HG03045 (cell line): ENCODE data around the gene TRAIP.
"Not testable (repeated sequence)": the region's sequence is repeated elsewhere in the genome, so short reads cannot be mapped to it uniquely, and the experiment has no call there.

Experiments used
- ATAC-seq: cut with Tn5 transposase; IDR thresholded peaks from one replicate; pipeline ENCODE4 v1.9.1; 2021; ENCODE audit warnings: mild to moderate bottlenecking, moderate library complexity; ENCODE audit not compliant: unreplicated experiment

Gene TRAIP, protein sequence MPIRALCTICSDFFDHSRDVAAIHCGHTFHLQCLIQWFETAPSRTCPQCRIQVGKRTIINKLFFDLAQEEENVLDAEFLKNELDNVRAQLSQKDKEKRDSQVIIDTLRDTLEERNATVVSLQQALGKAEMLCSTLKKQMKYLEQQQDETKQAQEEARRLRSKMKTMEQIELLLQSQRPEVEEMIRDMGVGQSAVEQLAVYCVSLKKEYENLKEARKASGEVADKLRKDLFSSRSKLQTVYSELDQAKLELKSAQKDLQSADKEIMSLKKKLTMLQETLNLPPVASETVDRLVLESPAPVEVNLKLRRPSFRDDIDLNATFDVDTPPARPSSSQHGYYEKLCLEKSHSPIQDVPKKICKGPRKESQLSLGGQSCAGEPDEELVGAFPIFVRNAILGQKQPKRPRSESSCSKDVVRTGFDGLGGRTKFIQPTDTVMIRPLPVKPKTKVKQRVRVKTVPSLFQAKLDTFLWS

DNA sequence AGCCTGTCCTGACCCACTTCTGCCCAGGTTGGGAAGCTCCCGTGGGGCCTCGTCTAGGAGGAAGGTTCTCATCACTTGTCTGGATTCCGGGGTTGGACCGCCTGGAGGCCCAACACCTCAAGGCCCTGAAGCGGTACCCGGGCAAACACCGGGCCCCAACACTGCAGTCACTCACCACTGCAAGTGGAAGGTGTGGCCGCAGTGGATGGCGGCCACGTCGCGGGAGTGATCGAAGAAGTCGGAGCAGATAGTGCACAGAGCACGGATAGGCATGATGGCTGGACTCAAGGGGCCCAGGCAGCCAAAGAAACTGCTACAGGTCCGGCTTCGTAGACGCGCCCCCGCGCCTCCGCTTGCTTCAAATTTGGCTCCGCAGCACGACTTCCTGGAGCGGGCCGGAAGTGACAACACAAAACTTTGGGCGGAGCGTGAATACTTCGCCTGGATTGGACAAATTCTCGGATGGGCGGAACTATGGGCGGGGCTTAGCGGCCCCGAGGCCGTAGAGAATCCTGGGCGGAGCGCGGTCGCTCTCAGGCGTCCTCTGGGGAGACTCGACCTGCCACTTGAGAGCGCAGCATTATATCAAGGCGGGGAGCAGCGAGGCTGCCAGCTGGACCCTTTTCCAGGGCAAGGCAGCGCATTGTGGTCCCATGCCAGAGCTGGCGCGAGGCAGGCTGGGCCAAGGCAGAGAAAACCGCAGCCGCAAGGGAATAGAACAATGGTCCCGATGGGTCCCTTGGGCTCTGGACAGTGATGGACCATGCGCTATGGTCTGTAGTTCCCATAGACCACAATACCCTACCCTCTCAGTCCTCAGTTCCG, at the start of gene TRAIP:
TRAIP (minus strand) TSS at position 384 of the 825 bp plus-strand sequence; CDS start at position 273, 111 bp downstream.
- peak; percentile 95 for ATAC-seq

DNA sequence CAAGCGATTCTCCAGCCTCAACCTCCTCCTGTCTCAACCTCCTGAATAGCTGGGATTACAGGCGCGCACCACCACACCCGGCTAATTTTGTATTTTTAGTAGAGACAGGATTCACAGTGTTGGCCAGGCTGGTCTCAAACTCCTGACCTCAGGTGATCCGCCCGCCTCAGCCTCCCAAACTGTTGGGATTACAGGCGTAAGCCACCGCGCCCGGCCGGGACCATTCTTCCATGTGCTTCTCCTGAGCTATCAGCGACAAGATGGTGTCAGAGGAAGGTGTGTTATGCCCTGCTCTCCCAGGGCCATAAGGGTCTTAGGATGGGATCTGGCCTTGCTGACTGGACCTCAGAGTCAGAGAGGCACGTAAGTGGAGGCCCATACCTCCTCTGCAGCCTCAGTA, 48.1 kb upstream of the TRAIP start:
- ATAC-seq = not testable (repeated sequence)

DNA sequence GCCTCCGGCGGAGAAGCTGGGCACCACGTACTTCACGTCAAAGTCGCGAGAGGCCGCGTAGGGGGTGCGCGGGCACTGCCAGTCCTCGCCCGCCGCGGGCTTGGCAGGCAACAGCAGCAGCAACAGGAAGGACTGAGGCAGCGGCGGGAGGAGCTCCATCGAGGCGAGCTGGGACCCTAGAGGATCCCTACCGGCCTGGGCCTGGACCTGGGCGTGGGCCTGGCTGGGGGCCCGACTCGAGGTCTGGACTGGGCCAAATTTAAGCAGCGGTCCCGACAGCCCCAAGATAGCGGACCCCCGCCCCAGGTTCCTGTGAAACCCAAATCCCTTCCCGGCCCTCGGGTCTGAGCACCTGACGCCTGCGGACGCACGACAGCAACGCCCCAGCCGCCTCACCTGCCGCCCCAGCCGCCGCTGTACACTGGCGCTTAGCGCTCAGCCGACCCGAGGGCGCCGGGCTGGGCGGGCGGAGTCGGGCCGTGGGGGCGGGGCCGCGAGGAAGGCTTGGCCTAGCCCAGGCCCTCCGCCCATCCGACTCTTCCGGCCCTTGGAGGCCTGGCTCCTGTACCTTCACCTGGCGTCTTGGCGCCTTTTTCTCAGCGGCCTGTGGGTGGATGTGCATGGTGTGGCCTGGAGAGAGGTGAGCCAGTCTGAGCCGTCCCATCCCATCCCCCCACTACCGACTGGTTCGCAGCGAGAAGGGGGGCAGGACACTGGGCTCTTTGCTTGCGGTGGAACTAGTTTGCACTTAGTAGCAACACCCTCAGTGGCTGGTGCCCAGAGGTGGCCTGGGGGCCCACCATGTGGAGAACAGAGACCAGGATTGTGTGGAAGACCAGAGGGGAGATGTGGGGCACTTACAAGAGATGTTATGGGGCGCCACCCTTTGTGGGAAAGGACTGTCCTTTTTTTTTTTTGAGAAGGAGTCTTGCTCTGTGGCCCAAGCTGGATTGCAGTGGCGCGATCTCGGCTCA, 47.4 kb upstream of the TRAIP start, which contains the start of gene MST1R:
MST1R (minus strand) TSS at position 423 of the 974 bp plus-strand sequence; CDS start at position 159, 264 bp downstream.
- peak; percentile 62 for ATAC-seq

DNA sequence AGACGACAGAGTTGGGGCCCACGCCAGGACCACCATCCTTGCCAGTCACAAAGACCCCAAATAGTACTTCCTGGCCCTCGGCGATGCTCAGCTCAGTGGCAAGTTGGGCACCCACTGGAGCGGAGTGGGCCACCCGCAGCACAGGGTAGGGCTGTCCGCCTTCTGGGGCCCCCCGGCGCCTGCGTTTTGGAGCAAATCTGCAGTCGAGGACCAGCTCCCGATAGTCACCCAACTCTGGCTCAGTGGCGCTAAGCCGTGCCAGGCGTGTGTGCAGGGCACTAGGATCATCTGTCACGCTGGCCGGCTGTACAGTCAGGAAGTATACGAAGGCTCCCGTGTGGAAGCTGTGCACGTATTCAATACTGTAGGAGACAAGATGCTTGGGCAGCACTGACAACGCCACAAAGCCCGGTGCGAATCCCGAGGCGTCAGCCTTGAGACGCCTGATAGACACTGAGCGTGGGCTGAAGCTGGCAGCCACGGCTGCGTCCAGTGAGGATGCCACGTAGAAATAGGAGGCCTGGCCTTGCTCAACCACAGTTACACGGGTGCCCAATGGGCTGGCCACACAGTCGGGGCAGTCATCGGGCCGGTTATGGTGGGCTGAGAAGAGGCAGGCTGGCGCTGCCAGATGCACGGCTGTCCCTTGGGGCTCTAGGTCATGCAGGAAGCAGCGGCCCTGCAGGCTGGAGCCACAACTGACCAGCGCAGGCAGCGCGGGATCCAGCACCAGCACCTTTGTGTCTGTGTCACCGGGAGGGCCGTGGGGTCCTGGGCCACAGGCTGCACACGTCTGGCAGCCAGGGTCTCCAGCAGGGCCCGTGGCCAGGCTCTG, 46.4 kb upstream of the TRAIP start:
- ATAC-seq = no peak

DNA sequence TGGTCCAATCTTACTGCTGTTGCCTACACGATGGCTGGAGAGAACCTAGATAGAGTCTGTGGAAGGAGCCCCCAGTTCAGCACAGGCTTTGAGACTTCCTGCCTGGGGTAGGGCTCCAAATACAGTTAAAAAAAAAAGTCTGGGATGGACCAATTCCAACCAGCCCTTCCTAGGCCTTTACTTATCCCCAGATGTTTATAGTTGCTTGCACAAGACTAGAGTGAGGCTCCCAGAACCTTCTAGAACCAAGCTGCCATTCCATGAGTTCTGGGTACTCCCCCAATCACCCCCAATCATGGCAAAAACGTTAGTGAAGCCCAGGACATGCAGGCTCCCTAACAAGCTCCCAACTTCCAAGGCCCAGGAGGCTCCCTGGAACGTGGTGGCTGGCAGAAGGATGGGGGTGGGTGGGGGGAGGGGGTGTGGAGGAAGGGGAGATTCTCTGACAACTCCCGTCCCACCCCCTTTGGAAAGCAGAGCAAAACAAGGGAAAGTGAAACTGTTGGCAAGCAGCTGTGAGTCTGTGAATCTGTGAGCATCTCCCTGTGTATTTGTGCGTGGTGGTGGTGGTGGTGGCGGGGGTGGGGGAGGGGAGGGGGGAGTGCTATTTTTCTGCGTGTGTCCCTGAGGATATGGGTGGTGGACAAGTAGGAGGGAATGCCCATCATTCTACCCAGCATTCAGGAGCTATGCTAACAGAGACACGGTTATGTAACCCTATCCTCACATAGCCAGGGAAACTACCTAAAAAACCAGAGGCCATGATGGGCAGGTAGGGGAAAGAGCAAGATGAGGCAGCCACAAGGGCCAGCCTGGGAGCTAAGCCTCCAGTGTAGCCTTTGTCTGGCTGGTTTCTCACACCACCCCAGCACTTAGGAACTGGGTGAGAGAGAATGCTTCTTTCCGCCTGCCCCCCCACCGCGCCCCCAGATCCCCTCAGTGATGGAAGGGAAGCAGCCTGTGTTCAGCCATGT, 45.3 kb upstream of the TRAIP start:
- no peak for ATAC-seq

DNA sequence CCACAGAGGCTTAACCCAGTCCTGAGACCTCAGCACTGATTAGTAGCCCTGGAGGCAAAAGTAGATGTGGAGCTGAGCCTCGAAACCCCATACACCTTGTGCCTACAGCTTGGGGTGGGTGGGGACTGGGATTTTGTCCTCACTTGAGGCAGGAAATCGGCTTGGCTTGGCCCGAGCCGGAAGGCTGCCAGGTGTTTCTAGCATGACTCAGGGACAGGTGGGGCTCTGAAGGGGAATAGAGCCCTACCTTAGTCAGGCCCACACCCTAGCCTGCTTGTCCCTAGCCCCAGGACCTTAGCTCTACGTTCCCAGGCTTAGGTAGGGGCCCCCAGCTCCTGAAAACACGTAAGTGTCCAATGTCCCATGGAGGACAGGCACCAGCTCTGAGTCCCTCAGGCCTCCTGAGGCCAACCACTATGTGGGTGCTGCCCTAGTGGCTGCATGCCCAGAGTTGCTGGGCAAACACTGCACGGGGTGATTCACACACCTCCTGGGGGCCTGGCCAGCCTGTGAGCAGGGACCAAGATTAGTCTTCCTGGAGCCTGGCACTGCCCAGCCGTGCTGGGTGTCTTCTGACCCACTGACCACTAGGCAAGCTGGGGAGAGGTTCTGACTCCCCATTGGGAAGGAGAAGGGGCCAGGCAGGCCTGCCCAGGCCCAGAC, 44.3 kb upstream of the TRAIP start:
- ATAC-seq = no peak

DNA sequence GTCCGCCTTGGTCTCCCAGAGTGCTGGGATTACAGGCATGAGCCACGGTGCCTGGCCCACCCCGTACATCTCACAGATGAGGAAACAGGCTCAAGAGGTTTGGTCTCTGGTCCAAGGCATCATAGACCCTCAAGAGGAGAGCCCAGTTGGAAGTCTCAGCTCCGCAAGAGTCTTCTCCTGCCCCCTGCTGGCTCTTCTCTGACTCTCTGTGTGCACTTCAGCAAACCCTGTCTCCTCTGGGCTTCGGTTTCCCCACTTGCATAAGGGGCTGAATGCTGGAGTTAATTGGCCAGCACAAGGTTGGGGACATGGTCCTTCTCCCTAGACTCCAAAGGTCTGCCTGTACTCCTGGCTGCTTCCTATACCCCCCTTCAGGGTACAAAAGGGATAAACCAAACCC, 43.5 kb upstream of the TRAIP start:
- ATAC-seq = no peak

DNA sequence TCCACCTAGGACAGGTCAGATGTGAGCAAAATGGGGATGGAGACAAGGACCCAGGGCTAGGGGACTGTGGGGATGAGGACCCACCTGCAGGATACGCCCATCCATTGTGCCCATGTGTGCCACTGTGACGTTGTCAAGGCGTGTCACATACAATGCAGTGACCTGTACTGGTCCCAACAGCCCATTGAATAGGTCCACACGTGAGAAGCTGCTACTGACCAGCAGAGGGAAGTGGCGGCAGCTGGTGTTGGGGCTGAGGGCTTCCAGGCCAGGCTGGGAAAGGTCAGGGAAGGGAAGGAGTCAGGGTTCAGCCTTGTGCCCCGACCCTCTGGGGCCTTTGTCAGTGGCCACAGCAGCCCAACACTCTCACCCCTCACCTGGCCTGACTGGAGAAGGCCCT, 42.6 kb upstream of the TRAIP start:
- ATAC-seq = no peak

DNA sequence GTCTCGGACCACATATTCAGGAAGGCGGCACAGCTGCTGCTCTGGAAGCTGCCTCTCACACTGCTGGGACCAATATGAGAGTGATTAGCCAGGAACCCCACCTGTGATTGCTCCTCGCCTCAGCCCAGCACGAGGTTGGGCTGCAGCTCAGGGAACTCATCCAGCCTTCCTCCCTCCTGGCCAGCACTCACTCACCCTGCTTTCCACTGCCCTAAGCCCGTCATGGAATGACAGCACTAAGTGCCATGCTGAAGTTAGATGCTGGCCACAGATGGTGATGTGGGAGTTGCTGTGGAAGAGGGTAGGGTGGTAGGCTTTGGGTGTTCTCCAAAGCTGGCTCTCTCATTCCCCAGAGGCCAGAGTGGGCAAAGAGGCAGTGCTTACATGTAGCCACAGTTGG, 40.0 kb upstream of the TRAIP start:
- ATAC-seq = no peak

DNA sequence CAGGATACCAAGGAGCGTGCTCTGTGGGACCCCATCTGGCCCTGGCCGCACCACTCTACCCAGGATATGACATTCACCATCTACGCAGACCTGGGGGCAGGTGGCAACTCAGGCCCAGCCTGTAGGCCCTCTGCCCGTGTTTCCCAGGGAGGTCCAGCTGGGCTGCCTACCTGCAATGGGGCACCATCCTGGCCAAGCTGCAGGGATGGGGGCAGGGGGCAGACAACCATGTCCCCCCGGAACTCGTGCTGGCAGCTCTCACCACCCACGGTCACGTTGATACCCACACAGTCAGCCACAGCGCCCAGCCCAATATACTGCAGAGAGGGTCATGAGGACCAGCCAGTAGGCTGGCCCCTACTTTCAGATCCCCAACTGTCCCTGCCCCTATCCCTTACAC, 39.4 kb upstream of the TRAIP start:
- ATAC-seq = no peak

DNA sequence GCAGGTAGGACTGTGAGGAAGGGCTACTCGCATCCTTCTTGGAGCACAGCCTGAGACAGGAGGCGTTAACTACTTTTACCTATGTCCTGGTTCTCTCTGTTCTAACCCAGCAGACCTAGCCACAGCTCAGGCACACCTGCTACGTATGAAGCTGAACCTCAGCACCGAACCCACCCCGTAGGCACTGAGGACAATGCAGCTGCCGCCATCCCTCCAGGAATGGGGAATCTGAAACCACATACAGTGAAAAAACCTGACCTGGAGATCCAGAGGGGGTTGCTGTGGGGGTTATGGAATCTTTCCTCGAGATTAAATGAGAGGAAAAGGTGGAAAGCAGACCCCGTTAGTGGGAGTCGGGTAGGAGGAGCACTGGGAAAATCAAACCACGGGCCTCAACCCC, 32.9 kb upstream of the TRAIP start:
- no peak for ATAC-seq

DNA sequence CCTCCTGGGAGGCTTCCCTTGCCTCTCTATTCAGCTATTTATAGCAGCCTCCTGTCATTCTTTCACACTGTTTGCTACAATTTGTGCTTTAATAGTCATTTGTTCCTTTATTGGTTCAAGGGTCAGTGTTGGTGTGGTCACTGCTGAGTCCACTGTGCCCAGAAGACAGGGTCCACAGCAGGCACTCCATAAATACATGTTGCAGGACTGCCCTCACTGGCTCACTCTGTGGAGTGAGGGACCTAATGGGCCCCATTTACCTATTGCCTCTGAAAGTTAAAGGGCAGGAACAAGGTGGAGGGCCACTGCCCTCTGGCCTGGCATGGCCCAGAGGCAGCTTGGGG, 30.5 kb upstream of the TRAIP start:
- no peak for ATAC-seq

DNA sequence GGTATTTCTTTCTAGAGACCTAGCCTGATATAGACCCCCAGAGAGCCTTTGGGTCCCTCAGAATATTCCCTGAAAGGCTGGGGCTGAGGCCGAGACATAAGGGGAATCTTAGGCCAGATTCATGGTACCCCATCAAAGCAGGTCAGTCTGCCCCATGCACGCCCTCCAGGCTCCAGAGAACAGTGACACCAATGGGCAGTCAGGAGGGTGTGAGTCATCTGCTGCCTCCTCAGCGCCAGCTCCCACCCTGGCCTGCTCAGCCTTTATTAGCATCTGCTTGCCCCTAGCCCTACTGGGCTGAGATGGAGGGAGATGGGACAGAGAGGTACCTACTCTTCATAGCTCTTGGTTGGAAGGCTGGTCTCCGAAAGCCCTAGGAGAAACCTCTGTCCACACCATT, 27.6 kb upstream of the TRAIP start:
- no peak for ATAC-seq

DNA sequence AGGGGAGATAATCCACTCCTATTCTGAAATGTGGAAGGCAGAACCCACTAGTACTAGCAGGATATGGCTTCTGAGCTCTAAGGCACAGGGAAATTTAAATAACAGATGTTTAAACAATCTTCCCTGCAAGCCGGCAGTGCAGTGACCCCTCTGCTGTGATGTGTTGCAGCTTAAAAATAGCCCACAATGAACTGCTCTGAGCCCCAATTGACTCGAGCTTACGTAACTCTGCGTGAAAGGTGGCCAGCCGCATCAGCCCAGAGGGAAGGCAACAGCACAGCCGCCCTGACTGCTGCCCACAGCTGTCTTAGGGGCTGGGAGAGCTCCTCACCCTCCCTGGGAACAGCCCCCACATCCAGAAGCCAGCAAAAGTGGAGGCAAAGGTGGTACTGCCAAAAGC, 25.8 kb upstream of the TRAIP start:
- ATAC-seq = no peak

DNA sequence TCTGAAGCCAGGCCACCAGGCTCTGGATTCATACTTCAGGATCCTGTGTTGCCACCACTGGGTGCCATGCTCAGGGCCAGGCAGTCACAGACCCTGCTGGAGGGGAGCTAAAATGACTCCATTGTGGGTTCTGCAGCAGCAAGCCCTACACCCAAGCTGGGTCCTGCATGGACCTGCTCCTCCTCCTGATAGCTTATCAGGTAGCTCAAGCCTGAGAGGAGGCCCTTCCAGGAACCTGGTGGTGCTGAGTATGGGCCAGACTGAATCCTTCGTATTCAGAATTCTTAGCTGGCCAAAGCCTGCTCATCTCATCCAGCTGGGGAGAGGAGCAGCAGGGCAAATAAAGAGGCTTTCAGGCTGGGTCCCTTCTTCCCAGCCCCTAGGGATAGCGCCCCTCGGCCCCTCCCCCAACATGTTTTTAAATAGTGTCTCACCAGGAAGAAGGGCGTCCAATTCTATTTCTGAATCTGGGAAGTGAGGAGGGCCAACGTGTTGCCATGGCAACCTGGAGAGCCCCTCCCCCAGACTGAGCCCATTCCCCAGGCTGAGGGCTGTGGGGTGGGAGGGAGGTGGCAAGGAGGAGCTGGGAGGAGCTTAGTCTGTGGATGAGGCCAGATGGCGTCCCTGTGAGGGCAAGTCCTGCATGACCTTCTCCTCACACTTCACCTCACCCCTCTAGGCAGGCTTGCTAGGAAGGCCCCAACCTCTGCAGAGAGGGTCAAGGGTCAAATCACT, 24.4 kb upstream of the TRAIP start:
- no peak for ATAC-seq

DNA sequence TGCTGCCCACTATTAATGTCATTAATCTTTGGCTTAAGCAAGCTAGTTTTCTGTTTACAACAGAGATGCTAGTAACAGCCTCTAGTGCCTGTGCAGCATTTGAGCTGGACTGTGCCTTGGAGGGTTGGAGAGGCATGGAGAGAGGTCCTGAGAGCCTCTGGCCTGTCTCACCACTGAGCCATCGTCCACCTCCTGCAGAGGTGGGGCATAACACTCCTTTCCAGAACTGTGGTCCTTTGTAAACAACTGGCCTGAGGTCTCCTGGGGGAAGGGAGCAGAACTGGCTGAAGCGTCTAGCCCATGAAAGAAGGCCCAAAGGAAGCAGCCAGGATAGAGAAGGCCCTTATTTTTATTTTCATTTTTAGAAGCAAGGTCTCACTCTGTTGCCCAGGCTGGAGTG, 23.4 kb upstream of the TRAIP start:
- ATAC-seq = no peak

DNA sequence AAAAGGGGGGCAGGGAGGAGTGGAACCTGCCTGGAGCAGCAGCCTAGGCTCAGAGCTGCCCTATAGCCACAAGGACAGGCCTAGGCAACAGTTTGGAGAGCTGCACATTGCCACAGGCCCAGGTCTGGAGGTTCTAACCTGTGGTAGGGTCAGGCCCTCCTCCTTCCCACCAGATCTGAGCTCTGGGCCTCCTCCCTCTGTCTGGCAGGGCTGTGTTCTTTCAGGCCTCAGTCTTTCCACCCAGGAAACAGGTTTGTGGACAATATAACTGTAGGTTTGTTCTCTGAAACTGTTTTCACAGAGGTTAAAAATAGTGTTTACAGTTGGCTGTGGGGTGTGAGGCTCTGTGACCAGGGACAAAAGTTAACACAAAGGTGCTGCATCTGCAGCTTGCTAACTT, 22.3 kb upstream of the TRAIP start:
- no peak for ATAC-seq

DNA sequence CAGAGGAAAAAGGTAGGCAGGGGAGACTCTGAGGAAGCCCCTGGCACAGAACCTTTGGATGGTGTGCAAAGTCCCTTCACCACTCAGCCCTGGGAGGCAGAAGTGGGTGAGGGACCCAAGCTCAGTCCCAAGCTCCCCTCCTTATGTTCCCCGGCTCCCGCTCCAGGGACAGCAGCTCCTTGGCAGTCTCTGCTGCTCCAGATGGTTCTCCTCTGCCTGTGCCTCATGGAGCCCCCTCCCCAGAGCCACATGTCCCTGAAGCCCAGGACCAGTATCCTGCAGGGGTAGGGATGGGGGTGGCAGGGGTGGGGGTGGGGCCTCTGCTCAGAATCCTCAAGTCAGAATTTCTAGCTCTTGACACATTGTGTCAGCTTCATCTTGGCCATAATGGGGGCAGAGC, 21.4 kb upstream of the TRAIP start:
- ATAC-seq = no peak
